ENCODE measurements around the gene DHX58. TPM values are rescaled to one million over a fixed set of nuclear protein-coding genes. Genes with fewer than 3 reads are reported as not detected.

The DHX58 gene
- total RNA-seq, 4 donors from 2014 or later, result 12.9 to 21.3 (median 16.2) TPM

DNA sequence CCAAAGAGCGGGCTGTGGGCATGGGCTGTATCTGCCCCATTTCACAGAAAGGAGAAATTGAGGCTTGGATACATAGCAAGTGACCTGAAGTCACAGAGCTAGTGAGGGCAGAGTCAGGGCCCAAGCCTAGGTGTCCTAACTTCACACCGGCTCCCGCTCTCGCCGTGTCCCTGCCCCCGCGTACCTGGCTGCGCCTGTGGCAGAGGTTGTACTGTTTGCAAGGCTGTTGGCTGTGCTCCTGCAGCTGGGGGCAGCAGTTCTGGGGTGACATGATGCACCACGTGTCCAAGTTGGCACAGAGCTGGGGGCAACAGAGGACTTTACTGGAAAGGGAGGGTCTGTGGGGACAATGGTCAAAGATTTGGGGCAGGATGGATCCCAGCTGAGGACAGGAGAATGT lies 3.4 kb downstream of the DHX58 start:
- H3K9me3 ChIP-seq, result no peaks in the 10 kb centered on the region
- no peak overlapping the region for H3K4me3 ChIP-seq
- no peaks in the 10 kb centered on the region for H3K27me3 ChIP-seq
- intact Hi-C loops (cut with DNase I; ENCODE audit: low total_unique reads), result no loop called here
- TF ChIP-seq POLR2A (IDR thresholded peaks at IDR 0.05), result no peak
- TF ChIP-seq, protein P1, sequence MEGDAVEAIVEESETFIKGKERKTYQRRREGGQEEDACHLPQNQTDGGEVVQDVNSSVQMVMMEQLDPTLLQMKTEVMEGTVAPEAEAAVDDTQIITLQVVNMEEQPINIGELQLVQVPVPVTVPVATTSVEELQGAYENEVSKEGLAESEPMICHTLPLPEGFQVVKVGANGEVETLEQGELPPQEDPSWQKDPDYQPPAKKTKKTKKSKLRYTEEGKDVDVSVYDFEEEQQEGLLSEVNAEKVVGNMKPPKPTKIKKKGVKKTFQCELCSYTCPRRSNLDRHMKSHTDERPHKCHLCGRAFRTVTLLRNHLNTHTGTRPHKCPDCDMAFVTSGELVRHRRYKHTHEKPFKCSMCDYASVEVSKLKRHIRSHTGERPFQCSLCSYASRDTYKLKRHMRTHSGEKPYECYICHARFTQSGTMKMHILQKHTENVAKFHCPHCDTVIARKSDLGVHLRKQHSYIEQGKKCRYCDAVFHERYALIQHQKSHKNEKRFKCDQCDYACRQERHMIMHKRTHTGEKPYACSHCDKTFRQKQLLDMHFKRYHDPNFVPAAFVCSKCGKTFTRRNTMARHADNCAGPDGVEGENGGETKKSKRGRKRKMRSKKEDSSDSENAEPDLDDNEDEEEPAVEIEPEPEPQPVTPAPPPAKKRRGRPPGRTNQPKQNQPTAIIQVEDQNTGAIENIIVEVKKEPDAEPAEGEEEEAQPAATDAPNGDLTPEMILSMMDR (IDR thresholded peaks at IDR 0.05), result no peak
- DNase-seq, result no peak
- H3K27ac ChIP-seq, result no peak overlapping the region
- peaks cover 7 to 14% of the 10 kb centered on the region in 2 donors for H3K4me1 ChIP-seq
- no peaks in the 10 kb centered on the region for H3K36me3 ChIP-seq

- Histone ChIP-seq H3K4me3 (no peak overlapping the region), H3K4me1 (peaks cover 7 to 11% of the 10 kb centered on the region in 2 donors), H3K9me3 (no peaks in the 10 kb centered on the region), H3K36me3 (no peaks in the 10 kb centered on the region), H3K27ac (no peak overlapping the region), H3K27me3 (no peaks in the 10 kb centered on the region)
- TF ChIP-seq POLR2A (IDR thresholded peaks at IDR 0.05), result no peak
- TF ChIP-seq, protein P1 (IDR thresholded peaks at IDR 0.05), result no peak
- DNase-seq, result peak; percentile 56 to 66
- intact Hi-C loops (cut with DNase I; ENCODE audit: low total_unique reads), result no loop called here
These were observed 4.6 kb downstream of the DHX58 start for GRCh38 chr17:42107597-42108576.

- no peaks in the 10 kb centered on the region for H3K36me3 ChIP-seq
- intact Hi-C loops (cut with DNase I; ENCODE audit: low total_unique reads), result no loop called here
- H3K4me3 ChIP-seq, result no peak overlapping the region
These were observed 5.4 kb downstream of the DHX58 start for GRCh38 chr17:42107124-42107523.

GRCh38 chr17:42106009-42106408 lies 6.5 kb downstream of the DHX58 start:
- no peaks in the 10 kb centered on the region for H3K36me3 ChIP-seq

More at GRCh38 chr17:42107124-42107523, 5.4 kb downstream of the DHX58 start:
- no peak for TF ChIP-seq POLR2A (IDR thresholded peaks at IDR 0.05)
- TF ChIP-seq, protein P1 (IDR thresholded peaks at IDR 0.05), result no peak
- no peaks in the 10 kb centered on the region for H3K27me3 ChIP-seq
- H3K9me3 ChIP-seq, result no peaks in the 10 kb centered on the region
- no peak overlapping the region for H3K27ac ChIP-seq
- no peak for DNase-seq
- peaks cover 7 to 8% of the 10 kb centered on the region in 2 donors for H3K4me1 ChIP-seq

More at GRCh38 chr17:42106009-42106408, 6.5 kb downstream of the DHX58 start:
- no peak for DNase-seq
- Histone ChIP-seq H3K4me3 (no peak overlapping the region), H3K27me3 (no peaks in the 10 kb centered on the region), H3K27ac (no peak overlapping the region), H3K9me3 (no peaks in the 10 kb centered on the region), H3K4me1 (no peaks in the 10 kb centered on the region)
- intact Hi-C loops (cut with DNase I; ENCODE audit: low total_unique reads), result no loop called here
- TF ChIP-seq, protein P1 (IDR thresholded peaks at IDR 0.05), result no peak
- no peak for TF ChIP-seq POLR2A (IDR thresholded peaks at IDR 0.05)

Data from uterus (tissue), 4 donors.